Testis (tissue), 3 donors: ENCODE results near the gene ANKRD44. TPM values are rescaled to one million over a fixed set of nuclear protein-coding genes. Genes with fewer than 3 reads are reported as not detected.

Experiments
- DNase-seq: peaks from one replicate; pipeline ENCODE4 v3.0.0-alpha.2; 2019
- H3K27ac ChIP-seq, 2 donors: fragments of 200-600 bp; sonication (generic); one replicate each; pipeline ENCODE4 v1.5.1; 2019
- H3K27me3 ChIP-seq: fragments of 200-600 bp; sonication (generic); one replicate; pipeline ENCODE4 v1.5.1; 2019
- H3K36me3 ChIP-seq: fragments of 200-600 bp; sonication (generic); one replicate; pipeline ENCODE4 v1.5.1; 2017; ENCODE audit warnings: low read depth; ENCODE audit errors: missing control alignments
- H3K4me1 ChIP-seq: fragments of 200-600 bp; sonication (generic); one replicate; pipeline ENCODE4 v1.5.1; 2019
- H3K4me3 ChIP-seq, 2 donors: fragments of 200-600 bp; sonication (generic); one replicate each; pipeline ENCODE4 v1.5.1; 2017 to 2019
- H3K9me3 ChIP-seq: fragments of 200-600 bp; sonication (generic); one replicate; pipeline ENCODE4 v1.5.1; 2017
- CTCF ChIP-seq, 3 experiments: fragments of 450-650 bp in 2 of 3; fragments of 200-600 bp in 1 of 3; sonication (generic) in 1 of 3; IDR thresholded peaks; one replicate each; pipeline ENCODE4 v1.5.1; 2016 to 2019; ENCODE audit warnings: antibody characterized with exemption in 3 of 3, mild to moderate bottlenecking in 2 of 3, moderate library complexity in 1 of 3
- POLR2A ChIP-seq: fragments of 450-650 bp; IDR thresholded peaks from one replicate; pipeline ENCODE4 v1.6.1; 2017; ENCODE audit warnings: antibody characterized with exemption, mild to moderate bottlenecking, moderate library complexity
- WGBS, 2 donors: methylation state at CpG; one replicate each; pipeline ENCODE4 v1.1.5; 2018; 5-methylcytosine and 5-hydroxymethylcytosine counted together
- intact Hi-C: fragments of 100-400 bp; cut with DNase I; formaldehyde crosslinking; loops from one replicate; pipeline ENCODE4 v1.15.1; 2023; ENCODE audit warnings: low total_unique reads
- polyA plus RNA-seq: library from polyadenylated mRNA; stranded (reverse); fragments of 350-450 nt; fragmentation: Illumina TruSeq; extraction: RNeasy Lipid Tissue Mini Kit (QIAGEN cat#74804); gene quantifications from one replicate; pipeline ENCODE4 v1.2.3, GENCODE V29; 2014; ENCODE audit warnings: low read depth, low replicate concordance; ENCODE audit not compliant: insufficient read depth
- total RNA-seq, 2 donors: library from RNA; depleted of rRNA; stranded (reverse); fragments of >200 nt; gene quantifications; one replicate each; pipeline ENCODE4 v1.2.3, GENCODE V29; 2016

The ANKRD44 gene
- total and polyA plus RNA-seq, 3 donors from 2014 or later, result 11.2 to 14.5 (median 11.5) TPM

- no peak overlapping the region for H3K27ac ChIP-seq
- H3K9me3 ChIP-seq, result no peaks in the 10 kb centered on the region
- WGBS, 2 donors, result 70 to 73% methylated on average over 8 of the region's 8 CpGs
- peaks cover 5% of the 10 kb centered on the region for H3K4me1 ChIP-seq
- no peaks in the 10 kb centered on the region for H3K27me3 ChIP-seq
- no peaks in the 10 kb centered on the region for H3K36me3 ChIP-seq
- H3K4me3 ChIP-seq, result no peak overlapping the region
- DNase-seq, result no peak
- intact Hi-C loops, result no loop called here
- no peak for TF ChIP-seq POLR2A
- TF ChIP-seq CTCF (IDR thresholded peaks at IDR 0.05), result no peak
These were observed 73.1 kb downstream of the ANKRD44 start for GRCh38 chr2:197237291-197238042.

GRCh38 chr2:197236816-197237215 is 73.8 kb downstream of the ANKRD44 start:
- Histone ChIP-seq H3K27ac (no peak overlapping the region), H3K36me3 (no peaks in the 10 kb centered on the region), H3K4me1 (peaks cover 5% of the 10 kb centered on the region), H3K9me3 (no peaks in the 10 kb centered on the region), H3K27me3 (no peaks in the 10 kb centered on the region), H3K4me3 (no peak overlapping the region)
- no peak for DNase-seq
- no peak for TF ChIP-seq POLR2A
- TF ChIP-seq CTCF (IDR thresholded peaks at IDR 0.05), result no peak
- 46 to 52% methylated on average over 7 of the region's 7 CpGs for WGBS, 2 donors
- intact Hi-C loops, result no loop called here

GRCh38 chr2:197236159-197236558 is 74.4 kb downstream of the ANKRD44 start:
- intact Hi-C loops, result no loop called here
- TF ChIP-seq CTCF (IDR thresholded peaks at IDR 0.05) (no peak), POLR2A (no peak)
- WGBS, 2 donors, result 89 to 93% methylated on average over 2 of the region's 2 CpGs
- Histone ChIP-seq H3K36me3 (no peaks in the 10 kb centered on the region), H3K27me3 (no peaks in the 10 kb centered on the region), H3K27ac (no peak overlapping the region), H3K4me3 (no peak overlapping the region), H3K9me3 (no peaks in the 10 kb centered on the region), H3K4me1 (peaks cover 5% of the 10 kb centered on the region)
- no peak for DNase-seq

- H3K27me3 ChIP-seq, result no peaks in the 10 kb centered on the region
- H3K4me3 ChIP-seq, result no peak overlapping the region
- no peak for TF ChIP-seq POLR2A
- TF ChIP-seq CTCF (IDR thresholded peaks at IDR 0.05), result no peak
- intact Hi-C loops, result no loop called here
- no peaks in the 10 kb centered on the region for H3K9me3 ChIP-seq
- H3K36me3 ChIP-seq, result no peaks in the 10 kb centered on the region
- 85 to 98% methylated on average over 3 of the region's 3 CpGs for WGBS, 2 donors
- H3K27ac ChIP-seq, result no peak overlapping the region
- H3K4me1 ChIP-seq, result peaks cover 5% of the 10 kb centered on the region
- DNase-seq, result no peak
These were observed 74.9 kb downstream of the ANKRD44 start for GRCh38 chr2:197235711-197236110.

- intact Hi-C loops, result no loop called here
- Histone ChIP-seq H3K27ac (no peak overlapping the region), H3K4me3 (no peak overlapping the region), H3K27me3 (no peaks in the 10 kb centered on the region), H3K36me3 (no peaks in the 10 kb centered on the region), H3K4me1 (peaks cover 5% of the 10 kb centered on the region), H3K9me3 (no peaks in the 10 kb centered on the region)
- 78 to 88% methylated on average over 4 of the region's 4 CpGs for WGBS, 2 donors
- no peak for DNase-seq
- no peak for TF ChIP-seq POLR2A
- TF ChIP-seq CTCF (IDR thresholded peaks at IDR 0.05), result no peak
These were observed 75.8 kb downstream of the ANKRD44 start for GRCh38 chr2:197234671-197235191.
